ENCODE results near the gene TMPRSS12.

- TF ChIP-seq POLR2A (IDR thresholded peaks at IDR 0.05) (no peak), CTCF (IDR thresholded peaks at IDR 0.05) (no peak), POLR2AphosphoS5 (IDR thresholded peaks at IDR 0.05) (no peak)
Observed at GRCh38 chr12:50936821-50937530, 94.2 kb downstream of the TMPRSS12 start.
